ENCODE data around the gene TACR1. TPM values are rescaled to one million over a fixed set of nuclear protein-coding genes. Genes with fewer than 3 reads are reported as not detected.

TACR1 gene
- total and polyA plus RNA-seq, 8 donors, result 0.14 to 3.5 (median 0.49) TPM; not detected in 4

DNA sequence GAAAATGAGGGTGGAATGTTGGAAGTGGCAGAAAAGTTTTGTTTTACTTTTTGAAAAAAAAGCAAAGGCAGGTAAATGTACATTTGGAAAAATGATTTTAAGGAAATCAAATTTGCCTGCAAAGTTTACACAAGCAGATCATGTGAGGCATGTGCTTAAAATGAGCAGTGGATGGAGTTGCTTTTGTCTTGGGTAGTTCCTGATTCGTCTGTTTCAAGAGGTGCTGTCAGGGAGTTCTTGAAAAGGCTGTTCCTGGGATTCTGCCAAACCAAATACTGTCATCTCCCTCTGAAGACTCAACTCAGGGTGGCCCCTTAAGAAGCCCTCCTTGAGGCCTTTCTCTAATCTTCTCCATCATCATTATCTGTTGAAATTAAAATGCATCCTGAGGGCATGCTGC is 59.0 kb downstream of the TACR1 start:
- Histone ChIP-seq H3K9me3 (no peaks in the 10 kb centered on the region), H3K27ac (no peak overlapping the region), H3K27me3 (no peaks in the 10 kb centered on the region), H3K4me1 (no peaks in the 10 kb centered on the region), H3K36me3 (no peaks in the 10 kb centered on the region), H3K4me3 (no peak overlapping the region)
- WGBS, 5 donors, result 19 to 65% (median 32%) methylated on average over 1 of the region's 1 CpG
- intact Hi-C loops (cut with DNase I; ENCODE audit: low total_unique reads), result no loop called here
- TF ChIP-seq, protein P1, sequence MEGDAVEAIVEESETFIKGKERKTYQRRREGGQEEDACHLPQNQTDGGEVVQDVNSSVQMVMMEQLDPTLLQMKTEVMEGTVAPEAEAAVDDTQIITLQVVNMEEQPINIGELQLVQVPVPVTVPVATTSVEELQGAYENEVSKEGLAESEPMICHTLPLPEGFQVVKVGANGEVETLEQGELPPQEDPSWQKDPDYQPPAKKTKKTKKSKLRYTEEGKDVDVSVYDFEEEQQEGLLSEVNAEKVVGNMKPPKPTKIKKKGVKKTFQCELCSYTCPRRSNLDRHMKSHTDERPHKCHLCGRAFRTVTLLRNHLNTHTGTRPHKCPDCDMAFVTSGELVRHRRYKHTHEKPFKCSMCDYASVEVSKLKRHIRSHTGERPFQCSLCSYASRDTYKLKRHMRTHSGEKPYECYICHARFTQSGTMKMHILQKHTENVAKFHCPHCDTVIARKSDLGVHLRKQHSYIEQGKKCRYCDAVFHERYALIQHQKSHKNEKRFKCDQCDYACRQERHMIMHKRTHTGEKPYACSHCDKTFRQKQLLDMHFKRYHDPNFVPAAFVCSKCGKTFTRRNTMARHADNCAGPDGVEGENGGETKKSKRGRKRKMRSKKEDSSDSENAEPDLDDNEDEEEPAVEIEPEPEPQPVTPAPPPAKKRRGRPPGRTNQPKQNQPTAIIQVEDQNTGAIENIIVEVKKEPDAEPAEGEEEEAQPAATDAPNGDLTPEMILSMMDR (IDR thresholded peaks at IDR 0.05), result no peak
- TF ChIP-seq POLR2A (IDR thresholded peaks at IDR 0.05) (no peak), POLR2AphosphoS5 (IDR thresholded peaks at IDR 0.05) (no peak), EP300 (IDR thresholded peaks at IDR 0.05) (no peak)
- DNase-seq, result no peak

DNA sequence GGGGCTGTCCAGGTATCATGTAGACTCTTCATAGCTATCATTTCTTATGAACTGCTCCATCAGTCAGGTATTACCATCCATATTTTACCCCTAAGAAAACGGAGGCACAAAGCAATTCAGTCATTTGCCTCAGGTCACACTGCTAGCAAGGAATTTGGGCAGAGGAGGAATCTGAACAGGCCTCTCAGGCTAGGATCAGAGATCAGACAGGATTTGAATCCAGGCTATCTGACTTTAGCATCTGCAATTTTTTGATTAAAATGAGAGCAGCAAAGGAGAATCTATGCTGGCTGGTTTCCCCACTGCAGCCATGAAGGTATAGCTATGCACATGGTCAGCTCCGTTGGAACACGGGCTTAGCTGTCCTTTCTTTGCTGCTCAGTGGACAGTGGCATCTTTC is 60.1 kb downstream of the TACR1 start:
- H3K4me1 ChIP-seq, result peaks cover 0 to 7% (median 1%) of the 10 kb centered on the region in 4 donors
- H3K36me3 ChIP-seq, result no peaks in the 10 kb centered on the region
- 79 to 89% (median 88%) methylated on average over 3 of the region's 3 CpGs for WGBS, 5 donors
- no peak for DNase-seq
- H3K4me3 ChIP-seq, result no peak overlapping the region
- no peaks in the 10 kb centered on the region for H3K27me3 ChIP-seq
- intact Hi-C loops (cut with DNase I; ENCODE audit: low total_unique reads), result no loop called here
- TF ChIP-seq POLR2AphosphoS5 (IDR thresholded peaks at IDR 0.05) (no peak), EP300 (IDR thresholded peaks at IDR 0.05) (no peak), POLR2A (IDR thresholded peaks at IDR 0.05) (no peak)
- TF ChIP-seq, protein P1 (IDR thresholded peaks at IDR 0.05), result no peak
- no peaks in the 10 kb centered on the region for H3K9me3 ChIP-seq
- H3K27ac ChIP-seq, result no peak overlapping the region

DNA sequence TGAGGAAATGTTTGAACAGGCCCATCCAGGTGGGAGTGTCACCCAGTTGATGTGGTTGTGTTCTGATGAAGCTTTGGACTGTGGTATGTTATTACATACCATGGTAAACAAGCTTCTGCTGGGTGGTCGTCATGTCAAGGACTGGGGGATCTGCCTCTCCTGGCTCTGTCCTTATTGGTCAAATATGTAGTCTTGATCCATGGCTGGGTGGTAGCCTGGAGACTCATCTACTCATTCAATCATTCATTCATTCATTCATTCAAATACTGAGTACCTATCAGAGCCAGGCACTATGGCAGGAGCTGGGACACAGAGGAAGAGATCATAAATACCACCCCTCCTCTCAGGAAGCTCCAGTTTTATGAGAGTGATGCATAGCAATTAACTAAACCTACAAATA is 60.8 kb downstream of the TACR1 start:
- intact Hi-C loops (cut with DNase I; ENCODE audit: low total_unique reads), result no loop called here
- H3K9me3 ChIP-seq, result no peaks in the 10 kb centered on the region
- H3K4me3 ChIP-seq, result no peak overlapping the region
- H3K36me3 ChIP-seq, result no peaks in the 10 kb centered on the region
- 83 to 100% (median 90%) methylated on average over 1 of the region's 1 CpG for WGBS, 5 donors
- no peak for DNase-seq
- TF ChIP-seq EP300 (IDR thresholded peaks at IDR 0.05) (no peak), POLR2A (IDR thresholded peaks at IDR 0.05) (no peak), POLR2AphosphoS5 (IDR thresholded peaks at IDR 0.05) (no peak)
- TF ChIP-seq, protein P1 (IDR thresholded peaks at IDR 0.05), result no peak
- peaks cover 0 to 8% (median 3%) of the 10 kb centered on the region in 4 donors for H3K4me1 ChIP-seq
- no peaks in the 10 kb centered on the region for H3K27me3 ChIP-seq
- no peak overlapping the region for H3K27ac ChIP-seq

DNA sequence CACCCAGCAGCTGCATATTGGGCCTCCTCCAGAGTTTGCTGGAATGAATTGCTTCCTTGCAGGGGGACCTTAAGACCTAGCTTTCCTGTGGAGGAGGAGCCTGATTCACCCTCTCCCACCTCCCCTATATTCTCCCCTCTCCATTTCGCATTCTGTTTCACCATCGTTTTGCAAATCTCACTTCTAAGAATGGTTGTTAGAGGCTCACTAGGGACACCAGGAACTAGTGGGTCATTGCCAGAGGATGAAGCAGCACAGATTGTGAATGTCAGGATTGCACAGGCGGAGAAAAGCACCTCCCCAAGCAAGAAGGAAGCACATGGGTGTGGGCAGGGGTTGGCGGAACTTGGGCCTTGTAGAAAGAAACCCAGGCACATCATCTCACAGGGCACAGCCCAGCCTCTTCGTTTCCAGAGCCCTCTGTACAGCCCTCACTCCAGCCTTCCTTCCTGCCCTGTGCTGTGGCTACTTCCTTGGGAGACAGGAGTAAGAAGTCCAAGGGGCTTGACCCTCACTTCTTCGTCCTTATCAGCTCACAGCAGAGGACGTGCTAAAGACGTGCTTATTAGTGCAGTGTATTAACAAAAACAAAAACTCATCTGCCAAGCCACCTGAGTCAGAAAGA is 63.4 kb downstream of the TACR1 start:
- Histone ChIP-seq H3K36me3 (no peaks in the 10 kb centered on the region), H3K9me3 (no peaks in the 10 kb centered on the region), H3K27ac (no peak overlapping the region), H3K4me1 (peaks cover 0 to 8% (median 3%) of the 10 kb centered on the region in 4 donors), H3K4me3 (no peak overlapping the region), H3K27me3 (no peaks in the 10 kb centered on the region)
- no peak for DNase-seq
- WGBS, 5 donors, result 44 to 72% (median 53%) methylated on average over 8 of the region's 8 CpGs
- intact Hi-C loops (cut with DNase I; ENCODE audit: low total_unique reads), result no loop called here
- TF ChIP-seq, protein P1 (IDR thresholded peaks at IDR 0.05), result no peak
- TF ChIP-seq POLR2A (IDR thresholded peaks at IDR 0.05) (no peak), EP300 (IDR thresholded peaks at IDR 0.05) (no peak), POLR2AphosphoS5 (IDR thresholded peaks at IDR 0.05) (no peak)
